ENCODE measurements around the gene C4B.

DNA sequence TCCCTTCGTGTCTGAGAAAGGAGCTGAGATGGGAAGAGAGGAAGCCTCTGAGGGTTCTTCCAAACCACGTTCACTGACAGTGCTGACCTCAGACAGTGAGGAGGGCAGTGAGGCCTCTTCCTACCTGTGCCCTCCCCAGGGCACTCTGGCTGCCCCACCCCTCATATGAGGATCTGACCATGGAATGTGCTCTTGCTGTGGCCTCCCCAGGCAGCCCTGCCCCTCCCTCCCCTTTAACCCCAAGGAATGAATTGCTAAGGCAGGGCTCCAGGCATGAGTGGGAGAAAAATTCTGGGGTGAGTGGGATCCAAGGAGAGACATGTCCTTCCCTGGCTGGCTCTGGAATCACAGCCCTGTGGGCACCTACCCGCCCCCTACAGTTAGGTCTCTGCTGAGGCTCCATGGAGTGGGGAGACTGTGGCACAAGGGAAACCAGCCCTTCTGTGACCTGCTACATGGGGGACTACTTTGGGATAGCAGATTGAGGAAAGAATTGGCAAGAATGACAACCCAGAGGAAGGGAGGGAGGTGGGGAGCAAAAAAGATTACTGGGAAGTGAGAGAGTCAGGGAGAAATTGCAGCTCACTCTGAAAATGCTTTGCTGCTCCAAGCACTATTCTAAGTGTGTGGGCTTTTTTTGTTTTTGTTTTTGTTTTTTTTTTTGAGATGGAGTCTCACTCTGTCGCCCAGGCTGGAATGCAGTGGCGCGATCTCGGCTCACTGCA lies 65.1 kb downstream of the C4B start:
- TF ChIP-seq FOXK2 (IDR thresholded peaks at IDR 0.05) (no peak), SP1 (IDR thresholded peaks at IDR 0.05) (no peak), L3MBTL2 (conservative IDR thresholded peaks at IDR 0.05) (no peak), BHLHE40 (IDR thresholded peaks at IDR 0.05; ENCODE audit: borderline replicate concordance) (no peak), HDGF (IDR thresholded peaks at IDR 0.05; ENCODE audit: borderline replicate concordance) (no peak), SUZ12 (IDR thresholded peaks at IDR 0.05) (no peak), FOXM1 (IDR thresholded peaks at IDR 0.05; ENCODE audit: borderline replicate concordance) (no peak), FOXA1 (IDR thresholded peaks at IDR 0.05) (no peak), NFRKB (IDR thresholded peaks at IDR 0.05) (no peak), ARNT (IDR thresholded peaks at IDR 0.05) (no peak), ELF4 (IDR thresholded peaks at IDR 0.05) (no peak)
- TF ChIP-seq, protein P1, sequence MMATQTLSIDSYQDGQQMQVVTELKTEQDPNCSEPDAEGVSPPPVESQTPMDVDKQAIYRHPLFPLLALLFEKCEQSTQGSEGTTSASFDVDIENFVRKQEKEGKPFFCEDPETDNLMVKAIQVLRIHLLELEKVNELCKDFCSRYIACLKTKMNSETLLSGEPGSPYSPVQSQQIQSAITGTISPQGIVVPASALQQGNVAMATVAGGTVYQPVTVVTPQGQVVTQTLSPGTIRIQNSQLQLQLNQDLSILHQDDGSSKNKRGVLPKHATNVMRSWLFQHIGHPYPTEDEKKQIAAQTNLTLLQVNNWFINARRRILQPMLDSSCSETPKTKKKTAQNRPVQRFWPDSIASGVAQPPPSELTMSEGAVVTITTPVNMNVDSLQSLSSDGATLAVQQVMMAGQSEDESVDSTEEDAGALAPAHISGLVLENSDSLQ (IDR thresholded peaks at IDR 0.05): no peak
